ENCODE measurements around the gene WNT5B.

The WNT5B gene

DNA sequence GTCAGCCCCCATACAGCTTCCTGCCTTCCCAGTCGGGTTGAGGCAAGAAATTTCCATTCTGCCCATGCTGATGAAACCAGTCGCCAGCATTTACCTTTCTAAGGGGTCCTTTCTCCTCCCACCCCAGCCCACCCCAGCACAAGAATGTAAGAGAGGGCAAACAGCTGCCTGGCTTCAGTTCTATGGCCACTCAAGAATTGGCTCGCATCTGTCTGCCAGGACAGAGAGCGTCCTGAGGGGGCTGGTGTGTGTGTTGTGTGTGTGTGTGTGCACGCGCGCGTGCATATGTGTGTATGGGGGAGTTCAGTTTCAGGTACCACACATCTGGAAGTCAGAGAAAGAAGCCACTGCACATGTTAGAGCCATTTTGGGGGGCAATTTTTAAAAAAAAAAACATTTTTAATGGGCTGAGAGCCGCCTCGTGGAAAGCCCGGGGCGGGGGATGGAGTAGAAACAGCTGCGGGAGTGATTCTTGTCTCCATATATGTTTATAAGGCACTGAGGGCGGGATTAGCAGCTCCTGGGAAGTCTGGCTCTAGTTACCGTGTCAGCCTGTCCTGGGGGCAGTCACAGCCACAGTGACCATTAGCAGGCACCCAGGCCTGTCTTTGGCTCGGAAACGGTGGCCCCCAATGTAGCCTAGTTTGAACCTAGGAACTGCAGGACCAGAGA lies at the start of gene WNT5B:
Gene WNT5B (plus strand): TSS at position 566 of the 672 bp plus-strand sequence. CDS start 2,124 bp downstream, outside the sequence.
- DNase-seq, result no peak

DNA sequence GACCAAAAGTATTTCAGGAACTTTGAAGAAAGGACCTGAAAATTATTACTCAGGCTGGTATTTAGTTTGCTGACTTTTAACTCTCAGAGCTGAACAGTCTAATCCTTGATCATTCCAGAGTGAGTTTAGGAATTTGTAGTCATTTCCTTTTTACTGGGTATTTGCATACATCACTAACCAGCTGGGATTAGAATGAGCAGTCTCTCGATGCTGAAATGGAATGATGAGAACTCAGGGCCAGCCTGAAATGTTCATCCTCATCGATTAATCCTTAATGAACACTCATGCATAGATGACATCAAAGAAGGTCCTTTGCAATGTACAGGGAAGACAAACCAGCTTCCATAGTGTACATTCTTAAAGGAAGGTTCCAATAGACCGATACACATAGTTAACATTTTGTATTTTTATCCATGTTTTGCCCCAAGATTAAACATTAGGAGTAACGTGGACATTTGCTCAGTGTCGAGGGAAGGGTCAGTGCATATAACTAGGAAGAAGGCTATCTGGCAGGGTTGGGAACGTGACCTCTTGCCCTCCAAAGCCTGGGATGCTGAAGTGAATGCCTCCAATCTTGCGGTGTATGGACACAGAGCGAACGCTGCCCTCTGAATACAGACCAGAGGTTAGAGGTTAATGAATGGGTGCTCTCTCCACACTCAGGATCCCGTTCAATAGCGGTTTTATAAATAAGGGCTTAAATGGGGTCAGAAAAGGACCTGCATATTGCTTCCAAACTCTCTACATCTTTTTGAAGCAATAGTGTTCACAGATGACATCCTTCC lies 49.2 kb upstream of the WNT5B start:
- no peak for DNase-seq

DNA sequence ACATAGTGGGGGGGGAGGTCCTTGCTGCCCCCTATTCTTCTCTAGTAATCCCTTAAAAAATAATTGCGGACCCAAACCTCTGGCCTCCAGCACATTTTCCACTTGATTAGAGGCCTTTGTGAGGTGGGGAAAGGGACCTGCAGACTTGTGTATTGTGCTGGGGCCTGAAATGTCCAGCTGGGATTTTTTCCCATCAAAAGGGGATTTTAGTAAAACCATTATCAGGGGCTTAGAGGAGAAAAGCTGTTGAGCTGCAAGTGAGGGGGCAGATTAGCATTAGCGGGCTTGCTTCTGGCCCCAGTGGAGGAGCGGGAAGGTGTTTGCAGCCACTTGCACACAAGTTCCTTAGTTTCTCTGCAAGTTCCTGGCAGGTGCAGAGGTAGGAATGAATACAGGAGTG lies 48.5 kb upstream of the WNT5B start:
- no peak for DNase-seq

DNA sequence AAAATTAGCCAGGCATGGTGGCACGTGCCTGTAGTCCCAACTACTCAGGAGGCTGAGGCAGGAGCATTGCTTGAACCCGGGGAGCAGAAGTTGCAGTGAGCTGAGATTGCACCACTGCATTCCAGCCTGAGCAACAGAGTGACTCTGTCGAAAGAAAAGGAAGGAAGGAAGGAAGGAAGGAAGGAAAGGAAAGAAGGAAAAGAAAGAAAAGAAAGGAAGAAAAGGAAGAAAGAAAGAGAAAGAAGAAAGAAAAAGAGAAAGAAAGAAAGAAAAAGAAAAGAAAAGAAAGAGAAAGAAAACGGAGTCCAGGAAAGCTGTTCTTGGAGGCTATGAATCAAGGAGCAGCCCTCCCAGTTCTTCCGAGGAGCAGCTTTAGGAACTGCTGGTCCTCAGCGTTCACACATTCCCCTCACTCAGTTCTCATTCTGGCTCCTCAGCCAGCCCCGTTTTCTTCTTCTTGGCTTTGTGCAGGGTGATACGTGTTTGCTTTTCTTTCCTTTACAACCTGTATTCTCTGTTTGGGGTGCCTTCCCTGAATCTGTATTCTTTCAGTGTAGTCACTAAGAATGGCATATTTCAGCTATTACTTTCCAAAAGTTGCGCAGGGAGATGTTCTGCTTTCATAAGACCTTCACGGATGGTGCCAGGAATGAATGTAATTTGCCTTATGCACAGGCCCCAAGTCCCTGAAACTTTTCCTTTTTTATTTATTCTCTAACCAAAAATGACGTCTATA lies 46.9 kb upstream of the WNT5B start:
- DNase-seq, result no peak

DNA sequence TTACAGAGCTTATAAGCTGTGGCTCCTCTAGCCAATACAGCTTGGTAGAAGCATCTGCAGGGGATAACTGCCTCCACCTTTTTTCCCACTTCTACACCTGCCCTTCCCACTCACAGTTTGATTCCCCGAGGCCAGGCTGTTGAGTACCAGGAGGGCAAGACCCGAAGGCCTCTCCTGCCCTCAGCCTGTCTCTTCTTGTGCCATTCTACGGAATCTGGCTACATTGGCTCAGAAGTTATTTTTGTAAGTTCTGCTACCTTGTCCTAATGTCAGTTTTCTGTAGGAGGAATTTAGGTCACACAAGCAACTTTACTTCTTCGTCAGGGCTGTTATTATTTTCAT lies 46.4 kb upstream of the WNT5B start:
- DNase-seq, result no peak

DNA sequence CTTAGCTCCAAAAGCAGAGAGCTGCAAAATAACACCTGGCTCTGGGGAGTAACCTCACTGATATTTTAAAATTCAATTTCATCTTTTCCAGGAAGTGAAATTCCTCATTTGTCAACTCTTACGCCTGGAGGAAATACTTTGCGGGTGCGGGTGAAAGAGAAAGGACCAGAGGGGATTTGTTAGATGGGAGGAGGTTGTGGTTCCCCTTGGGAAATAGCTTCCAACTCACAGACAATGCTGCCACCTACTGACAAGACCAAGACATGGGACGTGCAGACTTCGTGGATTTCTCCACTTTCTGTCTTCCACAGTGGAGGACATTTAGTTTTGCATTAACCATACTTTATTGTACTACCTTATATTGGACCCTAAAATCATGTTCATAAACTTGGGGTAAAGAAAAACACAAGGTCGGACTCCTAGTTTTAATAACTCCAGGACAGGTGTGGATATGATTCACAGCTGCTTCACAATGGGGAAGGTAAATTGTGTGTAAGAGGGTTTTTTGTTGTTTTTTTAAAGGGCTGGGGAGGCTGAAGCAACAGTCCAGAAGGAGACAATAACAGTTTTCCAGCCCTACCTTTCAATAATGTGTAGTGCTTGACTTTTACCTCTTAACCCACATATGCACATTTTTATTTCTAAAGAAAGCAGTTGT lies 45.5 kb upstream of the WNT5B start:
- DNase-seq, result peak; percentile 70

DNA sequence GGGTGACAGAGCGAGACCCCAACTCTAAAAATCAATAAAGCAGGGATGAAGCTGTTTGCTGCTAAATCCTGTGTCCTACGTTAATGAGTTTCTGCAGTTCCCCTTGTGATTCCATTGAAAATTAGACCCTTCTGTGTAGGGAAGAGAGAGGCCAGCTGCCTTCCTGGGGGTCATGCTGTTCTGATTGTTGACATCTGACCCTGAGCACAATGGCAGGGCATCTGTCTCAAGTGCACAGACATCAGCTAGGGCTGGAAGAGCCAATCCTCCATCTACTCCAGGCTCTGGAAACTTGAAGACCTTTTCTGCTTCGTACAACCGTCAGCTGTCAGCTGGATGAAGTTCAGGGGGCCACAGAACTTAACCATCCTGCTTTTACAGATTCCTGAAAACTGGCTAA lies 44.7 kb upstream of the WNT5B start:
- no peak for DNase-seq

DNA sequence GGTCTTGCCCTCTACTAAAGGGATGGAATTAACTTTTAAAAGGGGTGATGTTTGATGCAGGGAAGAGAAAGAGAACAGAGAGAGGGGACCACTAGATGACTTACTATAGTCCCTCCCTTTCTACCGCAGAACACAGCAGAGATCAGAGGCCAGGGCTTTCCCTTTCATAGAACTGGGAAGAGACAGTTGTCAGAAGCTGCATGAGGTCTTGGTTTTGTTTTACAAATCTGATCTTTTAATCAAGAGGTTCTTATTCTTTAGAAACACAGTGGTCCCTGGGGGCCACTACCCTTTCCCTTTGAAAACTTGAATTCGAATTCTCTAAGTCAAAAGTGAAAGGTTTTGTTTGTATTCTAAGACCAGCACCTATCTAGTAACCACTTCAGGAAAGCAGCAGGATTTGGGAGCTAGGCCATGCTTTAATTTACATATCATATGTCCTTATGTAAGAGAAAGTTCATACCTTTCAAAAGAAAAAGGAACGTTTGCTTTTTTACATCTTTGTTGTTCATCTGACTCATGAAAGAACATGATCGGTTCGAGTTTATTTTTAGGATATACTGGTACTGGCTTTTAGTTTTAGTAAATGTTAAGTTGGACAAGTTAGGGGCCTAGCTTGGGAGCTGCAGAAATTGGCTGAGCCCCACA lies 41.0 kb upstream of the WNT5B start:
- DNase-seq, result no peak

DNA sequence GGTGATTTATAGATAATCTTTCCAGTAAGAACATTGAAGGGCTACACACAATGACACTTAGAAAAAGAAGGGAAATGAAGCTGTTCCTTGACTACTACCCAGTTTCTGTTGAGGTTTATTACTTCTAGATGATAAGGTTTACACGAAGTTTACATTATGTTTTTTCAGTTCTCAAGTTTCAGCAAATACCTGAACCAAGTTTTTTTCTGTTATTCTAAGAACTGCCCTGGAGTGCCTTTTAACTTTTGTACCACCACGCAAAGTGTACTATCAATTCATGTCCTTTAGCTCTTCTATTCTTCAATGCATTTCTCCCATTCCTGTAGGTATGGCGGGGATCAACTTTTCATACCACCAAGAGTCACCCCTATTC lies 40.5 kb upstream of the WNT5B start:
- DNase-seq, result no peak

DNA sequence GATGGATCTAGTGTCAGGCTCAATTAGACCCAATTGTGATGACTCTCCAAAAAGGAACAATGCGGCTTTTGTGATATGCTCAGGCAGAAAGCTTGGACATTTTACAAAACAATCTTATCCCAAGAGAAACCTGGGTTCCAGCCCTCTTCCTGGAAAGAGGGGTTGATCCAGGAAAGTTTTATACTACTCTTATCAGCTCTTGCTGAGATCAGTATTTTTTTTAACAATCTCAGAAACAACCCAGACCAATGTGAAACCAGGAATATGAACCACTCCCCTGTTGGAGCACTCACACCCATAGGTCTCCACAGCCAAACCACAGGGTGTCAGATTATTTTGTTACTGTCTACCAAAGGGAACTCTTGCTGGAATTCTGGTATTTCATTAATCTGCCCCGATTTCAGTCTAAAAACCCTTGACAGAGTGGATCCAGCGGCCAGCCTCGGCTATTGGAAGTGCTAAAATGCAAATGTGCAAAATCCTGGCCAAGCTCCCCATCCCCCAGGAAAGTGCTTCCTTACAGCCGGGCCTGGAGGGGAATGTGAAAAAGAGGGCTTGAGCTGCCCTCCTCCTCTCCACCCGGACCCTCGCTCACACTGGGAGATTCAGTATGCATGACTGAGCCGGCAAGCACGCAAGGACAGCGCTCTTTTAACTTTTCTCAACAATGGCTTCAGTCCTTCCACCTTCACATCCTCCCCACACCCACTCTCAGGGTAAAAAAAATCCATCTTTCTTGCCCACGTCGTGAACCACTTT lies 38.6 kb upstream of the WNT5B start:
- no peak for DNase-seq

DNA sequence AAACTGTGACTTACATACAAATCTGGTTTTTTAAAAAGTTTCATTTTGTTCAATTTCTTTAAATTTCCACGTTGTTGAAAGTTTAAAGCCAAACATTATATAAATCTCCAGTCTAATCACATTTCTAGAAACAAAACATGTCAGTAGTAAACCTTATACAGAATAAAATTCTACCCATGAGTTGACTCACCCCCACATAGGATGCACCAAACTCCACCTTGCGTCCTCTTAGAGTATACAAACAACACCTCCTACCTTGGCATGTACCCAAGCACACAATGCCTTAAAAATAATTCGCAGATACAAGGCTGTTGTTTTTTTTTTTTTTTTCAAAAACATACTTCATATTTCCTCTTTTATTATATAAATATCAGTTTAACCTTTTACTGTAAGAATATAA lies 38.0 kb upstream of the WNT5B start:
- no peak for DNase-seq

DNA sequence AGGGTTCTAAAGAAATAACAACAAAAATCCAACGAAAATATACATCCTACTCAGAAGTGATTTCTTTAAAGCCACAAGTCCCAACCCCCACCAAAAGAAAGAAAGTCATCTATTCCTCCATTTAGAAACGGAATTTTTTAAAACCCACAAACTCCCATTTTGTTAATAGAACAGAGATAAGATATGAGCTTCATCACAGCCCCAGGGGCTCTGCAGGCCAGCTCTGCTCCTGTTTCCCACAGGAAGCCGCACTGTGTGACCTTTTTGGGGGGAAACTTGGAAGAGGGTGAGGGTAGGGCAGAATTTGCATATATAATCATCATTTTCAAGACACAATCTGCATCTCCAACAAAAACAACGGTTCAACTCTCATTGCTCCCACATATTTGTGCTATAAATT lies 37.5 kb upstream of the WNT5B start:
- no peak for DNase-seq

DNA sequence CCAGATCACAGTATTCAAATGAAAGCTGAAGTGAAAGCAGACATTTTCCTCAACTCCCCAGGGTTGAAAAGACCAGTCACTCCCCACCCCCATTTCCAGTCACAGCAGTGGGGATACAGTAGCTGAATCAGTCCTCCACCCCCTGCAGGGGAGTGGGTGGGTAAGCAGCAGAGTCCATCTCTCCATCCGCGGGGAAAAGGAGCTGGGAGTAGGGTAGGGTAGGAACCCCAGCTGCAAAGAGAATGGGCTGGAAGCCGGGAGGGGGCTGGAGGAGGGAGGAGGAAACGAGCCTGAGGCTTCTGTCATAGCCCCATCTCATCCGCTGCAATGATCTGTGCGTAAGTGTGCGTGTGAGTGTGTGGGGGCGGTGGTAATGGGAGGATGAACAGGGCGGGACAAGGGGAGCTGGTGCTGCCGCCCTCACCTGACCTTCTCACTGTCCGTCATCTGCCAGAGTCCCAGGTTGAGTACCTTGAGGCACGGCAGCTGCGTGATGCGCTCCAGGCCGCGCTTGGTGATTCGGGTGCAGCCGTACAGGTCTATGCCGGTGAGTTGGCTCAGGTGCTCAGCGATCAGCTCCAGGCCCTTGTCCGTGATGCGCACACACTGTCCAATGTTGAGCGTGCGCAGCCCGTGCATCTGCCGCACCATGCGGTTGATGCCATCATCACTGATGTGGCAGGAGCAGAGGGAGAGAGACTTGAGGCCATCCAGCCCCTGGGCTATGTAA lies 36.4 kb upstream of the WNT5B start:
- DNase-seq, result peak; percentile 77

DNA sequence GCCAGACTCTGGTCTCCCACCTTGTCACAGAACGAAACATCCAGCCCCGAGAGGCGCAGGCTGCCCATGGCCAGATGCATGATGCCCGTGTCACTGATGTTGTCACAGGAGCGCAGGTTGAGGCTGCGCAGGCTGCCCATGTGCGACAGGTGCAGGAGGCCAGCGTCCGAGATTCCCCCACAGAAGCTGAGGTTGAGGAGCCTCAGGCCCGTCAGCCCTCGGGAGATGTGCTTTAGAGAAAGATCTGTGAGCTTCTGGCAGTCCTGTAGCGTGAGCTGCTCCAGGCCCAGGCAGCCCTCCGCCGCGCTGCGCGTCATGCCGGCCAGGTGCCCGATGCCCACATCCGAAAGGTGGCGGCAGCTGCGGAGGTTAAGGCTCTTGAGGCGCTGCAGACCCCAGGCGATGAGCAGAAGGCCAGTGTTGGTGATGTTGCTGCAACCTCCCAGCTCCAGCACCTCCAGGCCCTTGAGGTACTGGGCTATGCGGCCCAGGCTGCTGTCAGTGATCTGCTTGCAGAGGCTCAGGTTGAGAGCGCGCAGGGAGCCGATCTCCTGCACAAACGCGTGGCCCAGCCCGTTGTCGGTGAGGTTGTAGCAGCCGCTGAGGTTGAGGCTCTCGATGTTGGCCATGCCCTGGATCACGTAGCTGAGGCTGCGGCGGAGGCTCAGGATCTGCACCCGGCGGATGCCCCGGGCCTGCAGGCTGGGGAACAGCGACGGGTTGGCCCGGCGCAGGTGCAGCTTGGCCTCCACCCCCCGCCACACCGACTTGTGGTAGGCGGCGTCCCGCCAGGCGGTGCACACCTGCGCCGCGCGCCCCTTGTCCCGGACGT lies 35.6 kb upstream of the WNT5B start:
- DNase-seq, result peak; percentile 81

DNA sequence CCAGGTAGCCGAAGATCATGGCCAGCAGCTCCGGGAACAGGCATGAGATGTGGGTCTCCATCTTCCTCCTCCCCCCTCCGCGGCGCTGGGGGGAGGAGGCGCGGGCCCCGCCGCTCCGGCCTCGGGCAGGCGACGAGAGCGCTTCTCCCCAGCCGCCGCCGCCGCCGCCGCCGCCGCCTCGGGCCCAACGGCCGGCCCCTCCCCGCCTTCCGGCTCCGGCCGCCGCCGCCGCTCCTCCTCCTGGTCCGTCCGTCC lies 35.1 kb upstream of the WNT5B start:
- DNase-seq, result no peak

DNA sequence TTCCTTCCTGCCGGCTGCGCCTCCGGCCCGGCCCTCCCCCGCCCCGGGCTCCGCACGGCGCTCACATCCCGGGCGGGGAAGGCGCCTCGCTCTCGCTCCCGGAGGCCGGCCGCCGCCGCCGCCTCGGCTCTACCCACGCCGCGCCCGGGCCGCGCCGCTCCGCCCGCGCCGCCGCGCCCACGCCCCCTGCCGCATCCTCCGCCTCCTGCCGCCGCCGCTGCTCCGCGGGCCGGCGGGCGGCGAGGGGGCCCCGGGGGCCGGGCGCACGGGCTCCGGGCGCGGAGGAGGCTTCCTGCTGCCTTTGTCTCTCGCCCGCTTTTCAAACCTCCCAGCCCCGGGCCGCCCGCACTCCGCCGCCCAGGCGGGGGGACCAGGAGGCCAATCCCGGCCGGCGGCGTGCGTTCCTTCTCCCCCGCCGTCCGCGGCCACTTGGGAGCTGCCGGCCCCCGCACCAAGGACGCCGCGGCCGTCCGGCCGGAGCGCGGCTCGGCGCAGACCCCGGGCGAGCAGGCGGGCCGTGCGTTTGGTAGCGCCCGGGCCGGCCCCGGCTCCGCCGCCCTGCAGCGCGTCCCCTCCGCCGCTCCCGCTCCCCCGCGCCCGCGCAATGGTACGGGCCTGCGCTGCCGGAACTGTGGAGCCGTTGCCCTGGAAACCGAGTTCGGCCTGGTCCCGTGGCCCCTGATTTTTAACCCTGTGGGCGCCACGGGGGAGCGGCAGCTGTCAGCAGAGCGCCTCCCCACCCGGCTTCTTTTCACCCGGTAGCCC lies 34.6 kb upstream of the WNT5B start, which contains the start of gene FBXL14:
Gene FBXL14 (minus strand): TSS at position 321 of the 765 bp plus-strand sequence. CDS start 515 bp downstream, outside the sequence.
- peak; percentile 91 for DNase-seq

DNA sequence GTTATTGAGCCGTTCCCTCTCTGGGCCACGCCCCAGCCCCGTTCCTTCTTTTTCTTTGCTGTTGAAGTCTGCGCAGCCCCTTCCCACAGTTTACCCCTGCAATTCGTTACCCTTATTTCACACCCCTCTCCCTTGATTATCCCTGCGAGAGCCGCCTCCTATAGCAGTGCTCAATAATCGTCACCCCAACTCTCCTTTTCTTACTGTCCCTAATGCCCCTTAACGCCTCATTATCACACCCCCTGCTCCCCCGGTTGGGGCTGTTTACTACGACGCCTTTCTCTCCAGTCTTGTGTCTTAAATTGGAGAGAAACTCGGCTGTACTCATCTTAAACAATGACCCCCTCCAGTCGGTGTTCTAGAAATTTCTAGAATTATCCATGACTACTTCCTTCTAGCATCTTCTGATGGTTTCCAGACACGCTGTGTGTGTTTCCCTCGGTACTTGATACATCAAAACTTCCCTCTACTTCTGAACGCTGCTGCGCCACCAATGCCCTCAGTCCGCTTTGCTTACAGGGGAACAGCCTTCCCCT lies 33.9 kb upstream of the WNT5B start:
- no peak for DNase-seq

DNA sequence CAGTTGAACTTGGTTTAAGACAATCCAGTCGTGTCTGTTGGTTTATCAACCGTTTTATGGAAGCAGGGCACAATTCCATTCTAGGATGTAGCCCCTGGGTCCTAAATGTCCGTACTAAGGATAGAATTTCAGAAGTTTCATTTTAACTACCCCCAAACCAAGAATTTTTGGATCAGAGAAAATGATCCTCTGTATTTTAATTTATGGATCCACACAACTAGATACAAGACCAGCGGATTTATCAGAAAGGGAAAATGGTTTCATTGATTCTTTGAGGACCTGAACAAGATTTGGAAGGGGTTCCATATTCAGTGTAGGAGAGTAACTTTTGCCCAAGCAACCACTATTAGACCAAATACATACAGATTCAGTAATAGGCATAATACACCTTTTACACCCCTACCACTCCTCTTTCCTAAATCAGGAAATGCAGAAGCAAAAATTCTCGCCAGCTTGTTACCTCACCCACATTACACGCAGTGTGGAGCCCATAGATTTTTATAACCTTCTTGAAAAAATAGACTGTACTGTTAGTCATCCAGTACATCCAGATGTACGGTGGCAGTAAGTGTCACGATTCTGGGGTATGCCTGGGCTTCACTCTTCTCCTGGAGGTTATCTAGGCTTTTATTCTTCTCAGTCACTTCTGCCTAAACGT lies 33.2 kb upstream of the WNT5B start:
- DNase-seq, result no peak

DNA sequence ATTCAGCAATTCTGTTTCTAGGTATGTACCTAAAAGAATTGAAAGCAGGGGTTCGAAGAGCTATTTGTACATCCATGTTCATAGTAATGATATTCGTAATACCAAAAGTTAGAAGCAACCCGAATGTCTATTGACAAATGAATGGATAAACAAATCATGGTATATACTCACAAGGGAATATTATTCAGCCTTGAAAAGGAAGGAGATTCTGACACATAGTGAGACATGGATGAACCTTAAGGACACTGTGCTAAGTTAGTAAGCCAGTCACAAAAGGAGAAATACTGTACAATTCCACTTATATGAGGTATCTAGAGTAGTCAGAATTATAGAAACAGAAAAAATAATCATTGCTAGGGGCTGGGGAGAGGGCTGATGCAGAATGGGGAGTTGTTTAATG lies 30.3 kb upstream of the WNT5B start:
- no peak for DNase-seq
